ENCODE results near the gene SLC24A1. TPM values are rescaled to one million over a fixed set of nuclear protein-coding genes. Genes with fewer than 3 reads are reported as not detected.

SLC24A1 gene
- total RNA-seq, 1 donor from 2014 or later = 8.9 TPM

DNA sequence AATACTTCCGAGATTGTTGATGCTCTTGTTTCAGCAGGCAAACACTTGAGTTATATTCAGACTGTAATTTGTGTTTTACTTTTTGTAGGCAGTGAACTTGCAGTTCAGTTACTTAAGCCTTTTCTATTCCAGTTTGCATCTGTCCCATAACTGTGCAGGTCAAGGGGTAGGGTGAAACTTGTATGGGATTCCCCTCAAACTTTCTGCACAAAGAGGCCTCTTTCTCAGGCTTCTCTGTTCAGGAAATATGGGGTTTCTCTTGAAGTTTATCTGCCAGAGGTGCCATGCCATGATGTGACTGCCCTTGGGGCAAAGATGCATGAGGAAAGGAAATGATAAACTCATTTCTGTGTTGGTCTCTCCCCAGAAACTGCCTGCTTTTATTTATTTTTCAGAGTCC lies 66.7 kb downstream of the SLC24A1 start:
- TF ChIP-seq, protein P1, sequence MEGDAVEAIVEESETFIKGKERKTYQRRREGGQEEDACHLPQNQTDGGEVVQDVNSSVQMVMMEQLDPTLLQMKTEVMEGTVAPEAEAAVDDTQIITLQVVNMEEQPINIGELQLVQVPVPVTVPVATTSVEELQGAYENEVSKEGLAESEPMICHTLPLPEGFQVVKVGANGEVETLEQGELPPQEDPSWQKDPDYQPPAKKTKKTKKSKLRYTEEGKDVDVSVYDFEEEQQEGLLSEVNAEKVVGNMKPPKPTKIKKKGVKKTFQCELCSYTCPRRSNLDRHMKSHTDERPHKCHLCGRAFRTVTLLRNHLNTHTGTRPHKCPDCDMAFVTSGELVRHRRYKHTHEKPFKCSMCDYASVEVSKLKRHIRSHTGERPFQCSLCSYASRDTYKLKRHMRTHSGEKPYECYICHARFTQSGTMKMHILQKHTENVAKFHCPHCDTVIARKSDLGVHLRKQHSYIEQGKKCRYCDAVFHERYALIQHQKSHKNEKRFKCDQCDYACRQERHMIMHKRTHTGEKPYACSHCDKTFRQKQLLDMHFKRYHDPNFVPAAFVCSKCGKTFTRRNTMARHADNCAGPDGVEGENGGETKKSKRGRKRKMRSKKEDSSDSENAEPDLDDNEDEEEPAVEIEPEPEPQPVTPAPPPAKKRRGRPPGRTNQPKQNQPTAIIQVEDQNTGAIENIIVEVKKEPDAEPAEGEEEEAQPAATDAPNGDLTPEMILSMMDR (conservative IDR thresholded peaks at IDR 0.05; ENCODE audit: low read depth, low read length) = no peak
- DNase-seq (ENCODE audit: low read depth) = no peak
- no peak overlapping the region for H3K4me3 ChIP-seq (ENCODE audit: low read depth, low read length)

- TF ChIP-seq, protein P1 (conservative IDR thresholded peaks at IDR 0.05; ENCODE audit: low read depth, low read length) = no peak
- DNase-seq (ENCODE audit: low read depth) = no peak
- no peak overlapping the region for H3K4me3 ChIP-seq (ENCODE audit: low read depth, low read length)
Observed at GRCh38 chr15:65690173-65690572, 68.4 kb downstream of the SLC24A1 start.

DNA sequence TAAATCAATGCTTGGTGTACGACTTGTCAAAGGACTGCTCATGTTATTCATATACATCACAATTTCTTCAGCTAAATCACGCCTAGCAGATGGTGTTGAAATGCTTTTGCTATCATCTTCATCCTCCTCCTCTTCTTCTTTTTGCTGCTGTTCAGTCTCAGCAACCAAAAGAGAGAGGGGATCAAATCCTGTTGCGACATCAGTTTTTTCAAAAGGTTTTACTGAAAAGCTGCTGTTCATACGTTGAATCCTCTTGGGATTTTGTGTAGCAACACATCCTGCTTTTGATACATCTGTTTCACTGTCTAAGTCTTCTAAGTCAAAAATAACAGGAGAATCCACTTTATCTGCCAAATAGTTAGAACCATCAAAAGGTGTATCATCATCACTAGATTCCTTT lies 69.0 kb downstream of the SLC24A1 start:
- no peak overlapping the region for H3K4me3 ChIP-seq (ENCODE audit: low read depth, low read length)
- no peak for DNase-seq (ENCODE audit: low read depth)
- TF ChIP-seq, protein P1 (conservative IDR thresholded peaks at IDR 0.05; ENCODE audit: low read depth, low read length) = no peak

- DNase-seq (ENCODE audit: low read depth) = no peak
- no peak overlapping the region for H3K4me3 ChIP-seq (ENCODE audit: low read depth, low read length)
- TF ChIP-seq, protein P1 (conservative IDR thresholded peaks at IDR 0.05; ENCODE audit: low read depth, low read length) = no peak
Observed at GRCh38 chr15:65695081-65695480, 73.3 kb downstream of the SLC24A1 start.

Other genes with a start within 250 kb of the SLC24A1 start
- not detected in 2 replicates for gene IGDCC3, start 243.9 kb upstream of the SLC24A1 start, total RNA-seq
- 4.0 and 6.5 TPM in 2 replicates for gene IGDCC4, start 199.0 kb upstream of the SLC24A1 start, total RNA-seq
- gene DPP8, start 104.2 kb upstream of the SLC24A1 start, total RNA-seq = 17.2 and 25.7 TPM in 2 replicates
- 127 and 157 TPM in 2 replicates for gene HACD3, start 91.5 kb upstream of the SLC24A1 start, total RNA-seq
- gene INTS14, start 10.8 kb upstream of the SLC24A1 start, total RNA-seq = 40.9 and 41.6 TPM in 2 replicates
- 5.2 and 9.9 TPM in 2 replicates for gene DENND4A, start 170.4 kb downstream of the SLC24A1 start, total RNA-seq
- gene RAB11A, start 247.6 kb downstream of the SLC24A1 start, total RNA-seq = 199 and 350 TPM in 2 replicates